Measurements from ENCODE around the gene N4BP2L1. TPM values are rescaled to one million over a fixed set of nuclear protein-coding genes. Genes with fewer than 3 reads are reported as not detected.

Gene N4BP2L1
- total and polyA plus RNA-seq, 2 of the 8 experiments (the other 6 are each of a cell fraction or from before 2014, with no cell fraction given), result 1.3 to 3.1 TPM

- Histone ChIP-seq H3K18ac (ENCODE audit: extremely low read depth, low read length) (no peak overlapping the region), H3K4me1 (replicated peaks in 1 of 4; ENCODE audit: control insufficient read depth in 3 of 4, insufficient read depth in 4 of 4, low read length in 3 of 4) (peaks cover 2 to 4% (median 3%) of the 10 kb centered on the region in 4 experiments; a peak in 5 of 7 replicates), H3K14ac (ENCODE audit: insufficient read length) (no peak overlapping the region), H3K27me3 (replicated peaks in 1 of 4; ENCODE audit: control insufficient read depth in 3 of 4, extremely low read depth in 1 of 4, insufficient read depth in 3 of 4, low read length in 3 of 4) (peaks cover 0 to 5% (median 3%) of the 10 kb centered on the region in 4 experiments; a peak in 5 of 7 replicates), H2BK15ac (ENCODE audit: low read length) (no peak overlapping the region), H4K20me1 (replicated peaks in 1 of 2; ENCODE audit: control insufficient read depth in 1 of 2, insufficient read depth in 2 of 2, low read length in 2 of 2) (peaks cover 0 to 2% of the 10 kb centered on the region in 2 experiments), H4K5ac (ENCODE audit: insufficient read length, low read depth, low read length) (no peak overlapping the region), H3K9ac (replicated peaks in 1 of 4; ENCODE audit: extremely low read depth in 1 of 4, low read depth in 3 of 4, low read length in 3 of 4) (no peak overlapping the region), H3K36me3 (ENCODE audit: control insufficient read depth in 2 of 4, insufficient read depth in 4 of 4, low read length in 3 of 4) (no peaks in the 10 kb centered on the region), H2AK5ac (ENCODE audit: low read depth, low read length) (no peak overlapping the region), H3K79me1 (ENCODE audit: low read depth, low read length) (no peaks in the 10 kb centered on the region), H2BK120ac (replicated peaks; ENCODE audit: low read depth, low read length) (no peak overlapping the region), H4K8ac (ENCODE audit: extremely low read depth, insufficient read depth, low read length) (no peak overlapping the region), H2BK12ac (ENCODE audit: low read depth, low read length) (no peak overlapping the region), H3K4me3 (ENCODE audit: extremely low read depth in 1 of 4, insufficient read depth in 2 of 4, low read depth in 3 of 4, low read length in 4 of 4) (no peak overlapping the region), H3K56ac (replicated peaks; ENCODE audit: insufficient read length, low read depth, low read length) (no peak overlapping the region), H3K4ac (replicated peaks; ENCODE audit: insufficient read length, low read depth, low read length) (no peak overlapping the region), H3K23ac (ENCODE audit: insufficient read length) (no peak overlapping the region), H3K4me2 (ENCODE audit: insufficient read depth in 1 of 2, low read depth in 2 of 2, low read length in 2 of 2) (no peak overlapping the region), H2BK5ac (ENCODE audit: low read depth, low read length) (no peak overlapping the region), H4K91ac (replicated peaks; ENCODE audit: insufficient read length, low read length) (no peak overlapping the region), H3K79me2 (ENCODE audit: control insufficient read depth in 1 of 2, insufficient read depth in 2 of 2, low read length in 2 of 2) (no peaks in the 10 kb centered on the region), H3K9me3 (ENCODE audit: insufficient read depth in 2 of 2, low read depth in 1 of 2, low read length in 1 of 2) (no peaks in the 10 kb centered on the region), H2BK20ac (ENCODE audit: low read length) (no peak overlapping the region), H2AFZ (ENCODE audit: low read length) (no peak overlapping the region), H3K23me2 (ENCODE audit: low read depth, low read length) (peaks cover 5% of the 10 kb centered on the region; the same call in 1 of the 2 replicates), H3K27ac (ENCODE audit: low read depth, low read length) (no peak overlapping the region)
- POLR2A ChIA-PET (ENCODE audit: partially characterized antibody), result no interaction called here
- TF ChIP-seq ASH2L (IDR thresholded peaks at IDR 0.05; ENCODE audit: low read length) (no peak), HDAC2 (IDR thresholded peaks at IDR 0.05; ENCODE audit: borderline replicate concordance in 1 of 2, low read depth in 2 of 2, low read length in 2 of 2) (no peak), EZH2 (IDR thresholded peaks at IDR 0.05; ENCODE audit: low read depth, low read length, severe bottlenecking) (no peak), GTF2F1 (IDR thresholded peaks at IDR 0.05; ENCODE audit: borderline replicate concordance, low read depth, low read length) (no peak), RNF2 (IDR thresholded peaks at IDR 0.05; ENCODE audit: borderline replicate concordance, low read depth, low read length, missing control alignments, poor library complexity, severe bottlenecking) (no peak), SRF (IDR thresholded peaks at IDR 0.05; ENCODE audit: low read depth, low read length) (no peak), CHD1 (IDR thresholded peaks at IDR 0.05; ENCODE audit: low read depth, low read length) (no peak), POLR2A (IDR thresholded peaks at IDR 0.05; ENCODE audit: control extremely low read depth in 1 of 2, low read depth in 2 of 2, low read length in 2 of 2) (no peak), USF2 (IDR thresholded peaks at IDR 0.05; ENCODE audit: low read length) (no peak)
- FAIRE-seq (no peak), DNase-seq (ENCODE audit: low read depth in 1 of 2, low spot score in 2 of 2) (no peak)
- 92% methylated on average over 5 of the region's 5 CpGs; no CpG with 5 or more reads in 1 of the 2 experiments for WGBS, 2 experiments (ENCODE audit: extremely low coverage in 1 of 2, insufficient coverage in 1 of 2, insufficient read length in 1 of 2, insufficient replicate concordance in 2 of 2, low coverage in 1 of 2, low lambda C conversion rate in 2 of 2, missing lambda C conversion rate in 1 of 2)
- CTCF ChIA-PET (ENCODE audit: partially characterized antibody), result interaction anchor here (1.6 kb wide), 1 partner anchor 17 kb away, joined by 3 read pairs; no protein-coding TSS in a partner anchor
Measured at GRCh38 chr13:32431361-32431760, 3.4 kb upstream of the N4BP2L1 start.

Measured in H1 (cell line).